SK-N-SH (cell line): ENCODE data around the gene SMIM8. TPM values are rescaled to one million over a fixed set of nuclear protein-coding genes. Genes with fewer than 3 reads are reported as not detected.

Experiments used
- CTCF ChIA-PET: fragments of 300-600, 350-600 bp; formaldehyde crosslinking; extraction: SDS; loops from one replicate; lab custom pipeline; 2021; lab: Yijun Ruan, JAX
- POLR2A ChIA-PET: fragments of 350-600 bp; sonication (Branson Sonifier 250); formaldehyde crosslinking; extraction: SDS; loops from one replicate; lab custom pipeline; 2020; ENCODE audit warnings: antibody characterized with exemption, inconsistent platforms; lab: Yijun Ruan, JAX
- DNase-seq: peaks from one replicate; pipeline ENCODE4 v3.0.0; 2012
- H2AFZ ChIP-seq: fragments of 200-600 bp; sonication (generic); 2 replicates; pipeline ENCODE4 v1.8.1; 2016; ENCODE audit warnings: antibody characterized with exemption, mild to moderate bottlenecking, low read depth
- H3F3A ChIP-seq: fragments of 200-600 bp; sonication (generic); replicated peaks from 2 replicates; pipeline ENCODE3; 2016; ENCODE audit warnings: antibody characterized with exemption, mild to moderate bottlenecking; ENCODE audit not compliant: insufficient read depth
- H3K27ac ChIP-seq, 2 experiments: fragments of 200-500 bp in 1 of 2; fragments of 200-600 bp in 1 of 2; sonication (Bioruptor generic) in 1 of 2; sonication (generic), shearing (Covaris generic) in 1 of 2; 2 replicates each; pipeline versions ENCODE4 v1.5.1 to v1.6.1; 2014 to 2016; ENCODE audit warnings: low read depth in 2 of 2, inconsistent platforms in 1 of 2, low read length in 1 of 2, mild to moderate bottlenecking in 1 of 2, mixed read lengths in 1 of 2
- H3K27me3 ChIP-seq: fragments of 200-600 bp; sonication (generic), shearing (Covaris generic); 2 replicates; pipeline ENCODE4 v1.6.1; 2016; ENCODE audit warnings: mixed run types; ENCODE audit not compliant: insufficient read depth
- H3K36me3 ChIP-seq, 2 experiments: fragments of 200-500 bp in 1 of 2; fragments of 200-600 bp in 1 of 2; sonication (Bioruptor generic) in 1 of 2; sonication (generic) in 1 of 2; replicated peaks in 1 of 2; 2 replicates each; pipeline versions ENCODE3 to v1.5.1; 2014 to 2016; ENCODE audit warnings: low read length in 1 of 2, mild to moderate bottlenecking in 1 of 2; ENCODE audit not compliant: insufficient read depth in 2 of 2, control insufficient read depth in 1 of 2
- H3K4me1 ChIP-seq, 2 experiments: fragments of 200-500 bp in 1 of 2; fragments of 200-600 bp in 1 of 2; sonication (Bioruptor generic) in 1 of 2; sonication (generic), shearing (Covaris generic) in 1 of 2; 2 replicates each; pipeline versions ENCODE4 v1.5.1 to v1.6.1; 2014 to 2016; ENCODE audit warnings: low read depth in 1 of 2, low read length in 1 of 2, mixed run types in 1 of 2; ENCODE audit not compliant: insufficient read depth in 2 of 2, control insufficient read depth in 1 of 2
- H3K4me2 ChIP-seq: fragments of 200-600 bp; sonication (generic), shearing (Covaris generic); 2 replicates; pipeline ENCODE4 v1.6.1; 2017; ENCODE audit warnings: mixed run types
- H3K4me3 ChIP-seq, 2 experiments: fragments of 200-500 bp in 1 of 2; fragments of 200-600 bp in 1 of 2; sonication (Bioruptor generic) in 1 of 2; sonication (generic), shearing (Covaris generic) in 1 of 2; 2 replicates each; pipeline versions ENCODE4 v1.5.1 to v1.8.1; 2014 to 2016; ENCODE audit warnings: low read depth in 2 of 2, inconsistent platforms in 1 of 2, low read length in 1 of 2, mild to moderate bottlenecking in 1 of 2, mixed read lengths in 1 of 2, moderate library complexity in 1 of 2
- H3K79me2 ChIP-seq: fragments of 200-600 bp; sonication (generic); 2 replicates; pipeline ENCODE4 v1.8.1; 2017; ENCODE audit warnings: mild to moderate bottlenecking; ENCODE audit not compliant: insufficient read depth
- H3K9ac ChIP-seq: fragments of 200-600 bp; sonication (generic); 2 replicates; pipeline ENCODE4 v1.6.1; 2017; ENCODE audit warnings: mixed run types
- H3K9me2 ChIP-seq: fragments of 200-600 bp; sonication (generic); 2 replicates; pipeline ENCODE4 v1.6.1; 2017; ENCODE audit warnings: mixed run types
- H3K9me3 ChIP-seq: fragments of 200-600 bp; sonication (generic); 2 replicates; pipeline ENCODE4 v1.6.1; 2017; ENCODE audit warnings: mixed run types, mild to moderate bottlenecking, moderate library complexity
- H4K20me1 ChIP-seq: fragments of 200-600 bp; sonication (generic); 2 replicates; pipeline ENCODE4 v1.6.1; 2017; ENCODE audit warnings: mild to moderate bottlenecking, mixed run types; ENCODE audit not compliant: insufficient read depth
- ELF1 ChIP-seq: IDR thresholded peaks from 2 replicates; pipeline ENCODE4 v1.4.0; 2012
- EP300 ChIP-seq, 2 experiments: IDR thresholded peaks; 2 replicates each; pipeline versions ENCODE4 v1.4.0 to v1.6.1; 2012; ENCODE audit warnings: borderline replicate concordance in 1 of 2, low read depth in 1 of 2, low read length in 1 of 2
- FOXM1 ChIP-seq: IDR thresholded peaks from 2 replicates; pipeline ENCODE4 v1.4.0; 2012; ENCODE audit warnings: low read depth, mild to moderate bottlenecking
- GABPA ChIP-seq: IDR thresholded peaks from 2 replicates; pipeline ENCODE4 v1.4.0; 2012; ENCODE audit warnings: low read depth, mild to moderate bottlenecking
- GATA2 ChIP-seq: sonication (generic); formaldehyde crosslinking; IDR thresholded peaks from 2 replicates; pipeline ENCODE4 v1.5.0; 2020; ENCODE audit warnings: mild to moderate bottlenecking, missing genetic modification reagents
- JUND ChIP-seq: IDR thresholded peaks from 2 replicates; pipeline ENCODE4 v1.4.0; 2012
- MXI1 ChIP-seq: IDR thresholded peaks from 2 replicates; pipeline ENCODE4 v1.6.1; 2012; ENCODE audit warnings: mild to moderate bottlenecking, low read depth, low read length, improper control_type of control experiment
- RAD21 ChIP-seq: IDR thresholded peaks from 2 replicates; pipeline ENCODE4 v1.6.1; 2012; ENCODE audit warnings: mild to moderate bottlenecking, low read length
- RCOR1 ChIP-seq: fragments of 150-350 bp; IDR thresholded peaks from 2 replicates; pipeline ENCODE4 v1.6.1; 2017; ENCODE audit warnings: antibody characterized with exemption, low read length
- RFX5 ChIP-seq: IDR thresholded peaks from 2 replicates; pipeline ENCODE4 v1.6.1; 2012; ENCODE audit warnings: mild to moderate bottlenecking, improper control_type of control experiment, low read length
- RXRA ChIP-seq: IDR thresholded peaks from 2 replicates; pipeline ENCODE4 v1.4.0; 2012; ENCODE audit warnings: low read depth, mild to moderate bottlenecking, borderline replicate concordance
- TAF1 ChIP-seq: IDR thresholded peaks from 2 replicates; pipeline ENCODE4 v1.6.1; 2012; ENCODE audit warnings: low read depth, mild to moderate bottlenecking, low read length, moderate library complexity, borderline replicate concordance
- TCF12 ChIP-seq: IDR thresholded peaks from 2 replicates; pipeline ENCODE4 v1.4.0; 2012
- TEAD4 ChIP-seq: IDR thresholded peaks from 2 replicates; pipeline ENCODE4 v1.4.0; 2012; ENCODE audit warnings: mild to moderate bottlenecking, borderline replicate concordance; ENCODE audit not compliant: insufficient read depth
- YY1 ChIP-seq: IDR thresholded peaks from 2 replicates; pipeline ENCODE4 v1.4.0; 2012; ENCODE audit warnings: low read depth, mild to moderate bottlenecking
- WGBS: methylation state at CpG from one replicate; pipeline ENCODE4 v1.1.6; 2017; ENCODE audit warnings: low lambda C conversion rate; 5-methylcytosine and 5-hydroxymethylcytosine counted together
- polyA plus RNA-seq, 3 experiments: library from polyadenylated mRNA; depleted of rRNA; stranded (reverse); fragments of >200 nt; gene quantifications; 2 replicates each; pipeline ENCODE4 v1.2.3, GENCODE V29; 2012
- TF ChIP-seq, protein P1 (sequence below): fragments of 150-350 bp; IDR thresholded peaks from 2 replicates; pipeline ENCODE4 v1.6.1; 2017; ENCODE audit warnings: antibody characterized with exemption, low read length, low read depth, borderline replicate concordance
- TF ChIP-seq, protein P2 (sequence below): fragments of 200-600 bp; sonication (generic); IDR thresholded peaks from 2 replicates; pipeline ENCODE4 v1.6.1; 2017; ENCODE audit warnings: antibody characterized with exemption, mild to moderate bottlenecking, moderate library complexity
- TF ChIP-seq, protein P3 (sequence below): fragments of 150-350 bp; IDR thresholded peaks from 2 replicates; pipeline ENCODE4 v1.6.1; 2016; ENCODE audit warnings: mild to moderate bottlenecking, low read depth, low read length
- TF ChIP-seq, protein P4 (sequence below): IDR thresholded peaks from 2 replicates; pipeline ENCODE4 v1.4.0; 2012; ENCODE audit warnings: low read depth
- TF ChIP-seq, protein P5 (sequence below): IDR thresholded peaks from 2 replicates; pipeline ENCODE4 v1.6.1; 2012; ENCODE audit warnings: mild to moderate bottlenecking, low read depth, low read length, moderate library complexity

Gene SMIM8
- polyA plus RNA-seq, 1 of the 3 experiments (the other 2 are of a cell fraction) = 1.6 TPM

DNA sequence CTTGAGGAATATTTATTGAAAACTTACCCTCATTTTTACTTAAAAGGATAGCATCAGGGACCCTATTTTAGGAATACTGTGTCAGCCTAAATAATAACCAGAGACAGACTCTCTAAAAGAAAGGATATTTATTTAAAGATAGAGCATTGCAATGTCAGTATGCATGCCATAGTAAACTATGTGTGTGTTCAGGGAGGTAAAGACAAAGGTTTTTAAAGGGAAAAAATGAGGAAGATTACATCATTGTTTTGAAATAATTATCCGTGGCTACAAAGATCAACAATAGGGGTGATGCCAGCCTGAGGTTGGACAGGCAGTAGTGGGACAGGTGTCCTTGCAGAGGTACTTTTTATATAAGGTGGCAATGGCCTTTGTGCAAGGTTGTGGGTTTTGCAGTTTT, 61.6 kb downstream of the SMIM8 start:
- TF ChIP-seq, protein P1, sequence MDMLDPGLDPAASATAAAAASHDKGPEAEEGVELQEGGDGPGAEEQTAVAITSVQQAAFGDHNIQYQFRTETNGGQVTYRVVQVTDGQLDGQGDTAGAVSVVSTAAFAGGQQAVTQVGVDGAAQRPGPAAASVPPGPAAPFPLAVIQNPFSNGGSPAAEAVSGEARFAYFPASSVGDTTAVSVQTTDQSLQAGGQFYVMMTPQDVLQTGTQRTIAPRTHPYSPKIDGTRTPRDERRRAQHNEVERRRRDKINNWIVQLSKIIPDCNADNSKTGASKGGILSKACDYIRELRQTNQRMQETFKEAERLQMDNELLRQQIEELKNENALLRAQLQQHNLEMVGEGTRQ = no peak
- TF ChIP-seq, protein P2, sequence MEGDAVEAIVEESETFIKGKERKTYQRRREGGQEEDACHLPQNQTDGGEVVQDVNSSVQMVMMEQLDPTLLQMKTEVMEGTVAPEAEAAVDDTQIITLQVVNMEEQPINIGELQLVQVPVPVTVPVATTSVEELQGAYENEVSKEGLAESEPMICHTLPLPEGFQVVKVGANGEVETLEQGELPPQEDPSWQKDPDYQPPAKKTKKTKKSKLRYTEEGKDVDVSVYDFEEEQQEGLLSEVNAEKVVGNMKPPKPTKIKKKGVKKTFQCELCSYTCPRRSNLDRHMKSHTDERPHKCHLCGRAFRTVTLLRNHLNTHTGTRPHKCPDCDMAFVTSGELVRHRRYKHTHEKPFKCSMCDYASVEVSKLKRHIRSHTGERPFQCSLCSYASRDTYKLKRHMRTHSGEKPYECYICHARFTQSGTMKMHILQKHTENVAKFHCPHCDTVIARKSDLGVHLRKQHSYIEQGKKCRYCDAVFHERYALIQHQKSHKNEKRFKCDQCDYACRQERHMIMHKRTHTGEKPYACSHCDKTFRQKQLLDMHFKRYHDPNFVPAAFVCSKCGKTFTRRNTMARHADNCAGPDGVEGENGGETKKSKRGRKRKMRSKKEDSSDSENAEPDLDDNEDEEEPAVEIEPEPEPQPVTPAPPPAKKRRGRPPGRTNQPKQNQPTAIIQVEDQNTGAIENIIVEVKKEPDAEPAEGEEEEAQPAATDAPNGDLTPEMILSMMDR = no peak
- TF ChIP-seq RXRA (no peak), FOXM1 (no peak), MXI1 (no peak), YY1 (no peak), RAD21 (no peak), TCF12 (no peak), TAF1 (no peak), RCOR1 (no peak), EP300 (IDR thresholded peaks at IDR 0.05; ENCODE audit: borderline replicate concordance in 1 of 2, low read depth in 1 of 2, low read length in 1 of 2) (no peak), JUND (no peak)
- TF ChIP-seq, protein P3, sequence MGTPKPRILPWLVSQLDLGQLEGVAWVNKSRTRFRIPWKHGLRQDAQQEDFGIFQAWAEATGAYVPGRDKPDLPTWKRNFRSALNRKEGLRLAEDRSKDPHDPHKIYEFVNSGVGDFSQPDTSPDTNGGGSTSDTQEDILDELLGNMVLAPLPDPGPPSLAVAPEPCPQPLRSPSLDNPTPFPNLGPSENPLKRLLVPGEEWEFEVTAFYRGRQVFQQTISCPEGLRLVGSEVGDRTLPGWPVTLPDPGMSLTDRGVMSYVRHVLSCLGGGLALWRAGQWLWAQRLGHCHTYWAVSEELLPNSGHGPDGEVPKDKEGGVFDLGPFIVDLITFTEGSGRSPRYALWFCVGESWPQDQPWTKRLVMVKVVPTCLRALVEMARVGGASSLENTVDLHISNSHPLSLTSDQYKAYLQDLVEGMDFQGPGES = no peak
- TF ChIP-seq, protein P4, sequence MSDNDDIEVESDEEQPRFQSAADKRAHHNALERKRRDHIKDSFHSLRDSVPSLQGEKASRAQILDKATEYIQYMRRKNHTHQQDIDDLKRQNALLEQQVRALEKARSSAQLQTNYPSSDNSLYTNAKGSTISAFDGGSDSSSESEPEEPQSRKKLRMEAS = no peak
- no peaks in the 10 kb centered on the region for H3K9me3 ChIP-seq

DNA sequence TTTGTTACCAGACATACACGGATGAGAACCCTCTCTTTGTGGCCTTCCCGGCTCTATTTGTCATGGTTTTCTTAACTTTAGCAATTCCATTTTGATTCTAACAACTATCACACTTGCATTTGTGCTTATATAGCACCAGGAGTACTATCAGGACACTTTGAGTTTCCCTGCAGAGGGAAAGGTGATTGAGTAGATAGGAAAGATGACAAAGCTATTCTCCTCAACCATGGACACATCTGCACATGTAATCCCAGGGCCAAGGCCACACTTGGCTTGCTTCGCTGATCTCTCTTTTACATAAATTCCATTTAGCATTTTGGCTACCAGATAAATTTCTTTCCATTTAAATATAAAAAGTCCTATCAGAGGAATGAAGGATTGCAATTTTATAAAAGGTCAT, 62.1 kb downstream of the SMIM8 start:
- Histone ChIP-seq H3K4me1 (no peaks in the 10 kb centered on the region; a peak in 1 of 4 replicates), H3F3A (no peaks in the 10 kb centered on the region), H3K79me2 (no peaks in the 10 kb centered on the region), H3K36me3 (no peaks in the 10 kb centered on the region), H3K27ac (no peak overlapping the region), H4K20me1 (no peaks in the 10 kb centered on the region), H3K9me2 (no peaks in the 10 kb centered on the region), H3K27me3 (no peaks in the 10 kb centered on the region), H3K9me3 (no peaks in the 10 kb centered on the region), H2AFZ (no peak overlapping the region), H3K4me3 (no peak overlapping the region), H3K9ac (no peak overlapping the region), H3K4me2 (no peak overlapping the region)
- CTCF ChIA-PET = interaction anchor here (0.9 to 1.5 kb wide), 3 partner anchors 9 to 276 kb away, joined by 3 to 7 read pairs (median 3); no protein-coding TSS in a partner anchor
- no peak for DNase-seq
- POLR2A ChIA-PET = no interaction called here
- WGBS = 83% methylated on average over 3 of the region's 3 CpGs
- TF ChIP-seq RAD21 (no peak), RFX5 (no peak), YY1 (no peak), GABPA (no peak), RXRA (no peak), TCF12 (no peak), MXI1 (no peak), ELF1 (no peak), TEAD4 (no peak), GATA2 (no peak)
- TF ChIP-seq, protein P5, sequence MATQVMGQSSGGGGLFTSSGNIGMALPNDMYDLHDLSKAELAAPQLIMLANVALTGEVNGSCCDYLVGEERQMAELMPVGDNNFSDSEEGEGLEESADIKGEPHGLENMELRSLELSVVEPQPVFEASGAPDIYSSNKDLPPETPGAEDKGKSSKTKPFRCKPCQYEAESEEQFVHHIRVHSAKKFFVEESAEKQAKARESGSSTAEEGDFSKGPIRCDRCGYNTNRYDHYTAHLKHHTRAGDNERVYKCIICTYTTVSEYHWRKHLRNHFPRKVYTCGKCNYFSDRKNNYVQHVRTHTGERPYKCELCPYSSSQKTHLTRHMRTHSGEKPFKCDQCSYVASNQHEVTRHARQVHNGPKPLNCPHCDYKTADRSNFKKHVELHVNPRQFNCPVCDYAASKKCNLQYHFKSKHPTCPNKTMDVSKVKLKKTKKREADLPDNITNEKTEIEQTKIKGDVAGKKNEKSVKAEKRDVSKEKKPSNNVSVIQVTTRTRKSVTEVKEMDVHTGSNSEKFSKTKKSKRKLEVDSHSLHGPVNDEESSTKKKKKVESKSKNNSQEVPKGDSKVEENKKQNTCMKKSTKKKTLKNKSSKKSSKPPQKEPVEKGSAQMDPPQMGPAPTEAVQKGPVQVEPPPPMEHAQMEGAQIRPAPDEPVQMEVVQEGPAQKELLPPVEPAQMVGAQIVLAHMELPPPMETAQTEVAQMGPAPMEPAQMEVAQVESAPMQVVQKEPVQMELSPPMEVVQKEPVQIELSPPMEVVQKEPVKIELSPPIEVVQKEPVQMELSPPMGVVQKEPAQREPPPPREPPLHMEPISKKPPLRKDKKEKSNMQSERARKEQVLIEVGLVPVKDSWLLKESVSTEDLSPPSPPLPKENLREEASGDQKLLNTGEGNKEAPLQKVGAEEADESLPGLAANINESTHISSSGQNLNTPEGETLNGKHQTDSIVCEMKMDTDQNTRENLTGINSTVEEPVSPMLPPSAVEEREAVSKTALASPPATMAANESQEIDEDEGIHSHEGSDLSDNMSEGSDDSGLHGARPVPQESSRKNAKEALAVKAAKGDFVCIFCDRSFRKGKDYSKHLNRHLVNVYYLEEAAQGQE = no peak

More for the DNA sequence above, 61.6 kb downstream of the SMIM8 start:
- H3K4me3 ChIP-seq = no peak overlapping the region
- no peaks in the 10 kb centered on the region for H4K20me1 ChIP-seq
- H3K27me3 ChIP-seq = no peaks in the 10 kb centered on the region
- H3K79me2 ChIP-seq = no peaks in the 10 kb centered on the region
- no peaks in the 10 kb centered on the region for H3K36me3 ChIP-seq
- 53% methylated on average over 1 of the region's 1 CpG for WGBS
- no peaks in the 10 kb centered on the region for H3F3A ChIP-seq
- no peak overlapping the region for H3K27ac ChIP-seq
- no peaks in the 10 kb centered on the region; a peak in 1 of 4 replicates for H3K4me1 ChIP-seq
- no peak overlapping the region for H2AFZ ChIP-seq
- H3K9ac ChIP-seq = no peak overlapping the region
- H3K4me2 ChIP-seq = no peak overlapping the region
- H3K9me2 ChIP-seq = no peaks in the 10 kb centered on the region
- no peak for DNase-seq
- CTCF ChIA-PET = interaction anchor here (1.0 to 1.5 kb wide), 3 partner anchors 9 to 276 kb away, joined by 3 to 7 read pairs (median 7); no protein-coding TSS in a partner anchor
- POLR2A ChIA-PET = no interaction called here
